Astrocyte (in vitro differentiated cells and primary cell): Measurements from ENCODE around the gene INPP5B. TPM values are rescaled to one million over a fixed set of nuclear protein-coding genes. Genes with fewer than 3 reads are reported as not detected.

Experiments
- DNase-seq: peaks from one replicate; pipeline ENCODE4 v3.0.0-alpha.2; 2010; ENCODE audit warnings: low read depth
- FAIRE-seq: peaks from 2 replicates; lab custom pipeline; 2011; peaks lifted over from hg19 to GRCh38; lab: Jason Lieb, UNC
- H2AFZ ChIP-seq: 2 replicates; pipeline ENCODE4 v1.6.0; 2012; ENCODE audit warnings: low read depth, low read length, inconsistent platforms
- H3K27ac ChIP-seq: 2 replicates; pipeline ENCODE4 v1.5.1; 2011; ENCODE audit warnings: low read depth, low read length, inconsistent platforms
- H3K27me3 ChIP-seq: 2 replicates; pipeline ENCODE4 v1.6.0; 2011; ENCODE audit warnings: low read length, inconsistent platforms; ENCODE audit not compliant: insufficient read depth
- H3K36me3 ChIP-seq: 2 replicates; pipeline ENCODE4 v1.5.1; 2011; ENCODE audit warnings: low read length, inconsistent platforms; ENCODE audit not compliant: insufficient read depth
- H3K4me1 ChIP-seq: 2 replicates; pipeline ENCODE4 v1.5.1; 2011; ENCODE audit warnings: low read length, inconsistent platforms; ENCODE audit not compliant: insufficient read depth
- H3K4me2 ChIP-seq: 2 replicates; pipeline ENCODE4 v1.6.0; 2012; ENCODE audit warnings: low read length, inconsistent platforms
- H3K4me3 ChIP-seq: 2 replicates; pipeline ENCODE4 v1.5.1; 2011; ENCODE audit warnings: low read depth, mild to moderate bottlenecking, low read length, inconsistent platforms; ENCODE audit not compliant: insufficient read depth
- H3K79me2 ChIP-seq: 2 replicates; pipeline ENCODE4 v1.6.0; 2012; ENCODE audit warnings: mild to moderate bottlenecking, low read length, inconsistent platforms; ENCODE audit not compliant: insufficient read depth
- H3K9ac ChIP-seq: 2 replicates; pipeline ENCODE4 v1.6.0; 2012; ENCODE audit warnings: mild to moderate bottlenecking, low read length, inconsistent platforms
- H3K9me3 ChIP-seq: 2 replicates; pipeline ENCODE4 v1.5.1; 2012; ENCODE audit warnings: low read depth, mild to moderate bottlenecking, low read length, inconsistent platforms; ENCODE audit not compliant: insufficient read depth
- H4K20me1 ChIP-seq: 2 replicates; pipeline ENCODE4 v1.6.0; 2012; ENCODE audit warnings: low read length, inconsistent platforms; ENCODE audit not compliant: insufficient read depth
- H3K27ac Mint-ChIP-seq: one replicate; pipeline ENCODE4 v1.8.0; 2021; ENCODE audit warnings: mild to moderate bottlenecking, mixed read lengths; ENCODE audit not compliant: unreplicated experiment
- H3K27me3 Mint-ChIP-seq: one replicate; pipeline ENCODE4 v1.8.0; 2021; ENCODE audit warnings: low read depth, mixed read lengths; ENCODE audit not compliant: unreplicated experiment
- H3K36me3 Mint-ChIP-seq: one replicate; pipeline ENCODE4 v1.8.0; 2021; ENCODE audit warnings: low read depth, mixed read lengths; ENCODE audit not compliant: unreplicated experiment
- H3K4me1 Mint-ChIP-seq: one replicate; pipeline ENCODE4 v1.8.0; 2021; ENCODE audit warnings: low read depth, mixed read lengths; ENCODE audit not compliant: unreplicated experiment
- H3K4me3 Mint-ChIP-seq: one replicate; pipeline ENCODE4 v1.8.0; 2021; ENCODE audit warnings: mild to moderate bottlenecking, moderate library complexity, mixed read lengths; ENCODE audit not compliant: unreplicated experiment
- H3K9me3 Mint-ChIP-seq: one replicate; pipeline ENCODE4 v1.8.0; 2021; ENCODE audit warnings: mild to moderate bottlenecking, mixed read lengths; ENCODE audit not compliant: unreplicated experiment
- CTCF ChIP-seq: IDR thresholded peaks from 2 replicates; pipeline ENCODE4 v1.5.1; 2011; ENCODE audit warnings: low read depth, mild to moderate bottlenecking, inconsistent platforms, low read length, moderate library complexity; ENCODE audit not compliant: insufficient read depth
- EZH2 ChIP-seq: IDR thresholded peaks from 2 replicates; pipeline ENCODE4 v1.6.1; 2012; ENCODE audit warnings: mild to moderate bottlenecking, low read length, inconsistent platforms; ENCODE audit not compliant: insufficient read depth
- total RNA-seq: library from RNA; stranded (reverse); gene quantifications from 2 replicates; pipeline ENCODE4 v1.2.1, GENCODE V29; 2021

INPP5B gene
- total RNA-seq, 1 donor from 2014 or later = 19.4 TPM

GRCh38 chr1:37930246-37931101, 16.4 kb downstream of the INPP5B start:
- H3K27ac Mint-ChIP-seq = no peak overlapping the region
- TF ChIP-seq EZH2 (no peak), CTCF (no peak)
- Histone ChIP-seq H3K9me3 (no peaks in the 10 kb centered on the region), H3K4me2 (peak overlapping the region; percentile 85), H4K20me1 (peaks cover 7% of the 10 kb centered on the region), H3K36me3 (no peaks in the 10 kb centered on the region), H3K9ac (peak overlapping the region; percentile 78), H2AFZ (no peak overlapping the region), H3K4me3 (peak overlapping the region; percentile 68), H3K4me1 (peaks cover 12% of the 10 kb centered on the region), H3K27ac (no peak overlapping the region), H3K27me3 (no peaks in the 10 kb centered on the region), H3K79me2 (peaks cover 5% of the 10 kb centered on the region)
- H3K4me1 Mint-ChIP-seq = peaks cover 15% of the 10 kb centered on the region
- FAIRE-seq (no peak), DNase-seq (no peak)
- H3K36me3 Mint-ChIP-seq = peaks cover 20% of the 10 kb centered on the region
- peak overlapping the region; percentile 86 for H3K4me3 Mint-ChIP-seq
- H3K9me3 Mint-ChIP-seq = no peaks in the 10 kb centered on the region
- H3K27me3 Mint-ChIP-seq = no peaks in the 10 kb centered on the region

GRCh38 chr1:37926038-37926924, 20.6 kb downstream of the INPP5B start:
- no peak for FAIRE-seq

More at GRCh38 chr1:37926038-37926924, 20.6 kb downstream of the INPP5B start:
- Histone ChIP-seq H3K27me3 (no peaks in the 10 kb centered on the region), H3K9me3 (no peaks in the 10 kb centered on the region), H3K4me3 (no peak overlapping the region), H3K4me2 (no peak overlapping the region), H3K79me2 (peaks cover 5% of the 10 kb centered on the region), H3K36me3 (peaks cover 2% of the 10 kb centered on the region), H3K27ac (no peak overlapping the region), H2AFZ (no peak overlapping the region), H4K20me1 (peaks cover 9% of the 10 kb centered on the region), H3K9ac (no peak overlapping the region), H3K4me1 (peaks cover 5% of the 10 kb centered on the region)
- no peak for DNase-seq
- Mint-ChIP-seq H3K4me3 (no peak overlapping the region), H3K36me3 (peaks cover 18% of the 10 kb centered on the region), H3K9me3 (no peaks in the 10 kb centered on the region), H3K4me1 (peaks cover 13% of the 10 kb centered on the region), H3K27me3 (no peaks in the 10 kb centered on the region), H3K27ac (no peak overlapping the region)
- no peak for TF ChIP-seq EZH2
- no peak for TF ChIP-seq CTCF
